Measurements from ENCODE around the gene TMSB4X.

- TF ChIP-seq POLR2A (IDR thresholded peaks at IDR 0.05) (no peak), CTCF (IDR thresholded peaks at IDR 0.05) (peak in 2 of 3 donors; percentile 67 to 77)
Observed at GRCh38 chrX:12946838-12947544, 27.9 kb upstream of the TMSB4X start.

All from ovary (tissue), 3 donors.